HG03442 (cell line): ENCODE measurements around the gene TASL.
"Not testable (repeated sequence)": the region's sequence is repeated elsewhere in the genome, so short reads cannot be mapped to it uniquely, and the experiment has no call there.

Source experiments
- ATAC-seq: cut with Tn5 transposase; IDR thresholded peaks from one replicate; pipeline ENCODE4 v1.9.1; 2021; ENCODE audit warnings: mild to moderate bottlenecking, moderate library complexity; ENCODE audit not compliant: unreplicated experiment

Gene TASL

GRCh38 chrX:30580641-30581040 lies 3.1 kb upstream of the TASL start:
- ATAC-seq: no peak

GRCh38 chrX:30576881-30577280 lies 685 bp downstream of the TASL start:
- ATAC-seq: no peak

- ATAC-seq: no peak
Observed at GRCh38 chrX:30573125-30573524, 4.4 kb downstream of the TASL start.

GRCh38 chrX:30572678-30573077 lies 4.9 kb downstream of the TASL start:
- ATAC-seq: no peak

GRCh38 chrX:30572004-30572403 lies 5.6 kb downstream of the TASL start:
- no peak for ATAC-seq

GRCh38 chrX:30570505-30570904 lies 7.1 kb downstream of the TASL start:
- no peak for ATAC-seq

- peak; percentile 82 for ATAC-seq
Observed at GRCh38 chrX:30568136-30568535, 9.4 kb downstream of the TASL start.

GRCh38 chrX:30563070-30563469 lies 14.5 kb downstream of the TASL start:
- ATAC-seq: not testable (repeated sequence)

GRCh38 chrX:30561191-30561590 lies 16.4 kb downstream of the TASL start:
- no peak for ATAC-seq

GRCh38 chrX:30538271-30538670 lies 39.3 kb downstream of the TASL start:
- peak; percentile 50 for ATAC-seq

- no peak for ATAC-seq
Observed at GRCh38 chrX:30533835-30534234, 43.7 kb downstream of the TASL start.

- ATAC-seq: no peak
Observed at GRCh38 chrX:30533266-30533665, 44.3 kb downstream of the TASL start.

- no peak for ATAC-seq
Observed at GRCh38 chrX:30530606-30531005, 47.0 kb downstream of the TASL start.

GRCh38 chrX:30525732-30526131 lies 51.8 kb downstream of the TASL start:
- ATAC-seq: no peak

GRCh38 chrX:30521440-30522182 lies 56.0 kb downstream of the TASL start:
- ATAC-seq: no peak

- no peak for ATAC-seq
Observed at GRCh38 chrX:30513284-30513683, 64.3 kb downstream of the TASL start.
